ENCODE data around the gene EFHD2. TPM values are rescaled to one million over a fixed set of nuclear protein-coding genes. Genes with fewer than 3 reads are reported as not detected.
A peak's percentile ranks its signal among the peaks of the same experiment; 100 is the strongest.

The EFHD2 gene
- total and polyA plus RNA-seq, 2 donors (not counting 1 experiment from before 2014, with no cell fraction given), result 14.9 to 23.5 TPM

- no peak for TF ChIP-seq EZH2 (IDR thresholded peaks at IDR 0.05; ENCODE audit: low read length, missing control alignments)
- TF ChIP-seq CTCF (conservative IDR thresholded peaks at IDR 0.05 in 1 of 2, IDR thresholded peaks at IDR 0.05 in 1 of 2; ENCODE audit: low read depth in 1 of 2, low read length in 2 of 2), result no peak
- Histone ChIP-seq H3K27ac (ENCODE audit: insufficient read depth, low read length) (peak overlapping the region; percentile 34), H3K36me3 (ENCODE audit: control insufficient read depth, insufficient read depth, low read length) (no peaks in the 10 kb centered on the region), H3K9ac (ENCODE audit: insufficient read depth, low read length) (peak overlapping the region; percentile 85), H3K4me2 (ENCODE audit: extremely low read depth, insufficient read depth, low read length) (peak overlapping the region; percentile 49), H2AFZ (ENCODE audit: low read length) (no peak overlapping the region), H3K4me3 (replicated peaks in 1 of 4; ENCODE audit: control extremely low read depth in 1 of 4, insufficient read depth in 1 of 4, low read depth in 3 of 4, low read length in 4 of 4) (peak overlapping the region in 3 of 4 experiments; percentile 45 to 84 (median 61)), H3K27me3 (ENCODE audit: control insufficient read depth, insufficient read depth, low read length) (no peaks in the 10 kb centered on the region), H4K20me1 (ENCODE audit: control insufficient read depth, extremely low read depth, insufficient read depth, low read length) (no peaks in the 10 kb centered on the region), H3K79me2 (ENCODE audit: control insufficient read depth, insufficient read depth, low read length) (peaks cover 35% of the 10 kb centered on the region), H3K4me1 (ENCODE audit: control insufficient read depth, extremely low read depth, insufficient read depth, low read length) (peaks cover 17% of the 10 kb centered on the region), H3K9me3 (ENCODE audit: control insufficient read depth, insufficient read depth, low read depth, low read length) (no peaks in the 10 kb centered on the region)
- no peak for DNase-seq (ENCODE audit: low read depth in 2 of 2)
Observed at GRCh38 chr1:15408890-15409387, 749 bp upstream of the EFHD2 start.

GRCh38 chr1:15410223-15410883 lies 665 bp downstream of the EFHD2 start:
- no peaks in the 10 kb centered on the region for H4K20me1 ChIP-seq (ENCODE audit: control insufficient read depth, extremely low read depth, insufficient read depth, low read length)
- H3K4me2 ChIP-seq (ENCODE audit: extremely low read depth, insufficient read depth, low read length), result peak overlapping the region; percentile 90
- no peak for TF ChIP-seq EZH2 (IDR thresholded peaks at IDR 0.05; ENCODE audit: low read length, missing control alignments)
- no peak for TF ChIP-seq CTCF (conservative IDR thresholded peaks at IDR 0.05 in 1 of 2, IDR thresholded peaks at IDR 0.05 in 1 of 2; ENCODE audit: low read depth in 1 of 2, low read length in 2 of 2)
- H3K27ac ChIP-seq (ENCODE audit: insufficient read depth, low read length), result peak overlapping the region; percentile 69
- peaks cover 43% of the 10 kb centered on the region for H3K79me2 ChIP-seq (ENCODE audit: control insufficient read depth, insufficient read depth, low read length)
- H3K9me3 ChIP-seq (ENCODE audit: control insufficient read depth, insufficient read depth, low read depth, low read length), result no peaks in the 10 kb centered on the region
- no peaks in the 10 kb centered on the region for H3K36me3 ChIP-seq (ENCODE audit: control insufficient read depth, insufficient read depth, low read length)
- H3K4me3 ChIP-seq (replicated peaks in 1 of 4; ENCODE audit: control extremely low read depth in 1 of 4, insufficient read depth in 1 of 4, low read depth in 3 of 4, low read length in 4 of 4), result peak overlapping the region; percentile 61 to 84 (median 72)
- H3K4me1 ChIP-seq (ENCODE audit: control insufficient read depth, extremely low read depth, insufficient read depth, low read length), result peaks cover 17% of the 10 kb centered on the region
- peak overlapping the region; percentile 85 for H3K9ac ChIP-seq (ENCODE audit: insufficient read depth, low read length)
- H3K27me3 ChIP-seq (ENCODE audit: control insufficient read depth, insufficient read depth, low read length), result no peaks in the 10 kb centered on the region
- no peak overlapping the region for H2AFZ ChIP-seq (ENCODE audit: low read length)
- no peak for DNase-seq (ENCODE audit: low read depth in 2 of 2)

- peak overlapping the region; percentile 69 for H3K27ac ChIP-seq (ENCODE audit: insufficient read depth, low read length)
- H4K20me1 ChIP-seq (ENCODE audit: control insufficient read depth, extremely low read depth, insufficient read depth, low read length), result no peaks in the 10 kb centered on the region
- H3K79me2 ChIP-seq (ENCODE audit: control insufficient read depth, insufficient read depth, low read length), result peaks cover 43% of the 10 kb centered on the region
- peak overlapping the region; percentile 61 to 84 (median 72) for H3K4me3 ChIP-seq (replicated peaks in 1 of 4; ENCODE audit: control extremely low read depth in 1 of 4, insufficient read depth in 1 of 4, low read depth in 3 of 4, low read length in 4 of 4)
- H3K4me1 ChIP-seq (ENCODE audit: control insufficient read depth, extremely low read depth, insufficient read depth, low read length), result peaks cover 20% of the 10 kb centered on the region
- no peaks in the 10 kb centered on the region for H3K36me3 ChIP-seq (ENCODE audit: control insufficient read depth, insufficient read depth, low read length)
- no peaks in the 10 kb centered on the region for H3K27me3 ChIP-seq (ENCODE audit: control insufficient read depth, insufficient read depth, low read length)
- H3K9me3 ChIP-seq (ENCODE audit: control insufficient read depth, insufficient read depth, low read depth, low read length), result no peaks in the 10 kb centered on the region
- TF ChIP-seq EZH2 (IDR thresholded peaks at IDR 0.05; ENCODE audit: low read length, missing control alignments) (no peak), CTCF (conservative IDR thresholded peaks at IDR 0.05 in 1 of 2, IDR thresholded peaks at IDR 0.05 in 1 of 2; ENCODE audit: low read depth in 1 of 2, low read length in 2 of 2) (no peak)
- no peak overlapping the region for H2AFZ ChIP-seq (ENCODE audit: low read length)
- no peak for DNase-seq (ENCODE audit: low read depth in 2 of 2)
- H3K9ac ChIP-seq (ENCODE audit: insufficient read depth, low read length), result peak overlapping the region; percentile 85
- H3K4me2 ChIP-seq (ENCODE audit: extremely low read depth, insufficient read depth, low read length), result peak overlapping the region; percentile 90
Observed at GRCh38 chr1:15410884-15411245, 1.2 kb downstream of the EFHD2 start.

All from fibroblast of lung (primary cell).